Esophagus muscularis mucosa (tissue), 4 donors: Measurements from ENCODE around the gene ADAR.

Experiments used
- EP300 ChIP-seq: sonication (generic); formaldehyde crosslinking; IDR thresholded peaks from one replicate; pipeline ENCODE4 v1.6.1; 2017; ENCODE audit warnings: antibody characterized with exemption
- POLR2A ChIP-seq: fragments of 450-650 bp; IDR thresholded peaks from one replicate; pipeline ENCODE4 v1.6.1; 2017; ENCODE audit warnings: antibody characterized with exemption, moderate library complexity, mild to moderate bottlenecking, low read depth
- POLR2AphosphoS5 ChIP-seq, 2 donors: sonication (generic); formaldehyde crosslinking; IDR thresholded peaks; one replicate each; pipeline ENCODE4 v1.6.1; 2017; ENCODE audit warnings: antibody characterized with exemption in 2 of 2
- TF ChIP-seq, protein P1 (sequence below), 3 experiments: fragments of 200-600 bp in 2 of 3; fragments of 450-650 bp in 1 of 3; sonication (generic) in 2 of 3; IDR thresholded peaks; one replicate each; pipeline ENCODE4 v1.5.1; 2017 to 2019; ENCODE audit warnings: antibody characterized with exemption in 3 of 3, mild to moderate bottlenecking in 2 of 3, moderate library complexity in 1 of 3

DNA sequence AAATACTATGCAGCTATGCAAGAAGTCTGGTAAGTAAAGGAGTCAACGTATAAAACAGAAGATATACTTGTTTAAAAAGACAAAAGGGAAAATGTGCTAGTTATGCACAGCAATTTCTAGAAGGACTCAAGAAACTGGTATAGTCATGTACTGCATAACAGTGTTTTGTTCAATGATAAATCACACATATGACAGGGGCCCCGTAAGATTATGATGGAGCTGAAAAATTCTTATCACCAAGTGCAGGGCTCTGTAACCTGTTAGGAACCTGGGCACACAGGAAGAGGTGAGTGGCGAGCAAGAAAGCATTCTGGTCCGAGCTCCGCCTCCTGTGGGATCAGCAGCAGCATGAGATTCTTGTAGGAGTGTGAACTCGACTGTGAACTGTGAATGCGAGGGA is 13.2 kb downstream of the ADAR start:
- TF ChIP-seq, protein P1, sequence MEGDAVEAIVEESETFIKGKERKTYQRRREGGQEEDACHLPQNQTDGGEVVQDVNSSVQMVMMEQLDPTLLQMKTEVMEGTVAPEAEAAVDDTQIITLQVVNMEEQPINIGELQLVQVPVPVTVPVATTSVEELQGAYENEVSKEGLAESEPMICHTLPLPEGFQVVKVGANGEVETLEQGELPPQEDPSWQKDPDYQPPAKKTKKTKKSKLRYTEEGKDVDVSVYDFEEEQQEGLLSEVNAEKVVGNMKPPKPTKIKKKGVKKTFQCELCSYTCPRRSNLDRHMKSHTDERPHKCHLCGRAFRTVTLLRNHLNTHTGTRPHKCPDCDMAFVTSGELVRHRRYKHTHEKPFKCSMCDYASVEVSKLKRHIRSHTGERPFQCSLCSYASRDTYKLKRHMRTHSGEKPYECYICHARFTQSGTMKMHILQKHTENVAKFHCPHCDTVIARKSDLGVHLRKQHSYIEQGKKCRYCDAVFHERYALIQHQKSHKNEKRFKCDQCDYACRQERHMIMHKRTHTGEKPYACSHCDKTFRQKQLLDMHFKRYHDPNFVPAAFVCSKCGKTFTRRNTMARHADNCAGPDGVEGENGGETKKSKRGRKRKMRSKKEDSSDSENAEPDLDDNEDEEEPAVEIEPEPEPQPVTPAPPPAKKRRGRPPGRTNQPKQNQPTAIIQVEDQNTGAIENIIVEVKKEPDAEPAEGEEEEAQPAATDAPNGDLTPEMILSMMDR (IDR thresholded peaks at IDR 0.05), result no peak
- TF ChIP-seq POLR2AphosphoS5 (IDR thresholded peaks at IDR 0.05) (no peak), POLR2A (no peak), EP300 (no peak)
